ENCODE measurements around the gene PRDM4.

- TF ChIP-seq EZH2 (IDR thresholded peaks at IDR 0.05; ENCODE audit: insufficient read depth, poor library complexity, severe bottlenecking) (no peak), EZH2phosphoT487 (IDR thresholded peaks at IDR 0.05; ENCODE audit: insufficient read depth, low read depth) (no peak)
Measured at GRCh38 chr12:107730618-107731341, 30.2 kb downstream of the PRDM4 start.
